DMS153 (cell line): ENCODE measurements around the gene ENAH.

Experiments used
- DNase-seq: peaks from one replicate; lab custom pipeline; 2025; lab: John Stamatoyannopoulos, UW

The ENAH gene

DNA sequence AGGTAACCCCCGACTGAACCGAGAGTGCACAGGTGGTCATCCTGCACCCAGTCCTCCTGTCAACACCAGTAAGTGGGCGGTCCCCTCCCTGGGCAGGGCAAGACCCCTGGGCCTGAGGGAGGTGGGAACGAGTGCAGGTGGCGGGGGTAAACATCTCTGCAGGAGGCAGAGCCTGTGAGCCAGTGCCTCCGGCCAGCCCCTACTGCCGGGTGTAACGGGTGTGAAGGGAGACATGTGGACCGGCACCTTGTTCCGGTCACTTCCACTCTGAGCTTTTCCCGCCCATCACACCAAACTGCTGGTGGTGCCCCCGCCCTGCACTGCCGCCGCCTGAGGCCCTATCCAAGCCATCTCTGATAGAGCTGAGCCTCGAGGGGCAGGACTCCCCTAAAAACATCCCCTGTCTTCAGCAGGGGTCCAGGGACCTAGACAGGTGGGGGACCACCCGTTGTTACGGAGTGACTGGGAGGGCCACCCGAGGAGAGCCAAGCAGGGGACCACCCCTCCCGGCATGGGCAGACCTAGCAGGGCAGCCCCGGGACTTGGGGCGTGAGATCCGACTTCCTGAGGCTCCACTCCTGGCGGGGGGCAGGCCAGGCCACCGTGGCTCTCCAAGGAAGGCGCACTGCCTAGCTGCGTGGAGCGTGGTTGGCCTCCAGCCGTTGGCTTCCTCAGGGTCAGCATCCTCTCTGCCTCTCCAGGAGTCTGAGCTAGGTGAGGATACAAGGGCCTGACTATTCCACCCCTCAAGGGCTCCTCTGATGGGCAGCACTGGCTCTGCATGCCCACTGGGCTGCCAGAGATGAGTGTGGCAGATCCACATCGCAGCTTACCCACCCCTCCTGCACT lies 181.2 kb downstream of the ENAH start:
- no peak for DNase-seq

DNA sequence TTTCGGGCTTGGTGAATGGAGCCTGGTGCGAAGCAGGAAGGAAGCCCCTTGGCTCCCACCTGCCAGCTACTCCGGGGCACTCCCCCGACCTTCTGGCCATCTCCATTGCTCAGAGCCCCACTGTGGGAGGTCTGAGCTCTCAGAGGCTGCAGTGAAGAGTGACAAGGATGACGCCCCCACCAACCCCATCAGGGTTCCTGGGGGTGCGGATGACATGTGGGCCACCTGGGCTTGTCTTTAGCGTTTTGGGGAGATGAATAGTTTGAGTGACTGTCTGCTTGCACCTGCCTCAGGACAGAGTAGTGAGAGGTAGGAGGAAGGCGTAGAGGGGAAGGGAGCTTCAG lies 181.8 kb downstream of the ENAH start:
- no peak for DNase-seq

DNA sequence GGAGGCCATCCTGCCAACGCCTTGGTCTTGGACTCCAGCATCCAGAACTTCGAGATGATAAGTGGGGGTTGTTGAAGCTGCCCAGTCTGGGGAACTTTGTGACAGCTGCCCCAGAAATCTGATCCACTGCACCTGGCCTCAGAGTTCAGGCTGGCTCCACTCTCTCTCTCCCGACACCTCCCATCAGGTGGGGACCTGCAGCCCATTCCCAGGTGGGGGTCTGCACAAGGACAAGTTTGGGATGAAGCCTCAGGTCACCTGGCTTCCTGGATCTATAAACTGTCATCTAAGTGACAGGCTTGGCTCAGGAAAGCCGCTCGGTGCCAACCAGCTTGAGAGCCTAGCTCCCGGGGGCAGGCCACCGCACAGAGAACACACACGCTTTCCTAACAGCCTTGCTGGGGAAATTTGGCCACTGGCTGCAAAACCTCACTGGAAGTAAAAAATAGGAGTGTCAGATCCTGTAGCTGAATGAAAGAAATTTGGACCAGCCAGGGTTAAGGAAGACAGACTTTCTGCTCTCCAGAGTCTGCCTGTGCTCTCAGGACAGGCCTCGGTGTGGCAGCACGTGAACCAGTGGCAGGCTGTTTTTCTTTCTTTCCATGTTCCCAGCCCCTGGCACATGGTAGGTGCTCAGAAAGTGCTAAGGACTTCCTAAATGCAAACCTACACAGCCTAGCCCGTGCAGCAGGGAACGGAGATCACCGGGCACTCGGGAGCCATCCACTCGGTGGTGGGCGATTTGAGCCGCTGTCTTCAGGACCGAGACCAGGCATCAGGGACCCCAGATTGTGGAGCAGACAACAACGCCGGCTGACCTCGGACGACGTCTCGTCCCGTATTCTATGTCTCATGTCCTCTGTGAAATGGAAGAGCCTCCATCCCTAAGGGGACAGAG lies 182.5 kb downstream of the ENAH start:
- DNase-seq: no peak

DNA sequence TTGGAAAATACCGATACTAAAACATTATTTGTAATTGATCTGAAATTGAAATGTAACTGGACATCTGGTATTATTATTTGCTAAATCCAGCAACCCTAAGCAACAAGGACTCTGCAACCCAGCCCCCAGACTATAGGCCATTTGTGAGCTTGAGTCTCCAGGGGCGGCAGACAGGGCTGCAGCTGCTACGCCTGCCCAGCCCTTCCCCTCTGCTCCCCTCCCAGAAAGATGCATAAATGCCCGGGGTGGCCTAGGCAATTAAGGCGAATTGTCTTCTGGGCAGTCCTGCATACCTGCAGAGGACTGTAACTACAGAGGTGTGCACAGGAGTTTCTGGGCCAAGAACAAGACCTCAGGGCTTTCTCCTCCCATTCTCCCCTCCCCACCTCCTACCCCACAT lies 183.9 kb downstream of the ENAH start:
- DNase-seq: no peak

DNA sequence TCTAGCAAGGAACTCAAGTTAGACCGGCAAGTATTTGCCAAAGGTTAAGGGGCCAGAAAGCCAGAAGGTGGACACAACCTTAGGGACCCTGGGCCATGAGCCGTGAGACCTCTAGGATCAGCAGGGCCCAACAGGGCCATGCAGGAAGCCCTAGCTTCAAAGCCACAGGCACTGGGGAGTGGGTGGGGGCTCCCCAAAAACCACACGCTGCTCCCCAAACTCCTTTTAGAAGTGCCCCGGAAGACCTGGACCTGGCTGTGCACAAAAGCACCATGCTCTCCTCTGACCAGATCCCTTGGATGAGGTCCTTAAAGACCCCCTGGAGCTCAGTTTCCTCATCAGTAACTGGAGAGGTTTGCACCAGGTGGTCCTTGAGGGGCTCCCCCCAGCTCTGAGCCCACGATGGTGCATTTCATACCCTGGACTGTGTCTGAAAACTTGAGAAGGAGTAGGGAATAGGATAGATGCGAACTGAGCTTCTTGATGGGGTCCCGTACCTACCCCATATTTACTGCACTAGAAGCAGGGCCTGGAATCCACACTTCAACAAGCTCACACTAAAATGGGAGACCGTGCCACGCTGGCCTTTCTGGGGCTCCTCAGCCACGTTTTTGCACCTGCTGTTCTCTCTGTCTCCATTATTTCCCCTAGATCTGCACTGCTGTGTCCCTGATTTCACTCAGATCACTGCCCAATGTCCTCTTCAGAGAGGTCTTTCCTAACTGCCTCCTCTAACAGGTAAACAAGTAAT lies 184.5 kb downstream of the ENAH start:
- DNase-seq: no peak

DNA sequence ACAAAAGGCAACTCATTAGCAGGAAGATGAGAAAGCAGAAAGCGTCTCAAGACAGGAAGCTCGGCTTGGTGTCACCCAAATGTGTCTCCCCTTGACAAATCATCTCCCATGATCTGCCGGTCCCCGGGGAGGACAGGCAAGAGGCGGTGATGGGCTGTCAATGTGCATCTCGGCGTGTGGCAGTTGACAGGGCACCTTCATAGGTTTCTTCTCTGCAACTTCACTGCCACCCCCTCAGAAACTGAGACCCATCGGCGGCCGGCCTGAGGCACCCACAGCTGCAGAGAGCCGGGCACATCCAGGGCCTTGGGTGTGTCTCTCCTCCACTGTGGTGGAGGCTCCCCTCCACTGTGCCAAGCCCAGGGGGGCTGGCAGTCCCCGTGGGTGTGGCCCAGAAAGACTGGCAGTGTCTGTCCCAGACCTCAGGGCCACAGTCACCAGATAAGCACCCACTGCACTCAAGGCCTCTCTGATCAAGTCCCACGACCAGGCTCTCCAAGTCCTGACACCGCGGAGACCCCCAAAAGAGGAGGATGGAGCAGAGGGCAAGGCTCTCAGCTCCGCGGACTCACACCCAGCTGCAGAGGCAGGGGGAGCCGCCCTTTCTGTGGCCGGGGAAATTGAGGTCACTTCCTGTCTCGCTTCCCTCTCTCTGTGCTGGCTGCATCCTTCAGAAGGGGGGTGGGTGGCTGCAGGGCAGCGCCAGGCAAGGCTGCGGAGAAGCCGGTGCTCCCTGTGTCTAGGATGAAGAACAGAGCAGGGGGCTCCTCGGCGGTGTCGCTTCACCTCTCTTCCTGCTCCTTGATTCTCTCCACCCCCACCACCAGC lies 185.5 kb downstream of the ENAH start:
- peak; percentile 81 for DNase-seq

DNA sequence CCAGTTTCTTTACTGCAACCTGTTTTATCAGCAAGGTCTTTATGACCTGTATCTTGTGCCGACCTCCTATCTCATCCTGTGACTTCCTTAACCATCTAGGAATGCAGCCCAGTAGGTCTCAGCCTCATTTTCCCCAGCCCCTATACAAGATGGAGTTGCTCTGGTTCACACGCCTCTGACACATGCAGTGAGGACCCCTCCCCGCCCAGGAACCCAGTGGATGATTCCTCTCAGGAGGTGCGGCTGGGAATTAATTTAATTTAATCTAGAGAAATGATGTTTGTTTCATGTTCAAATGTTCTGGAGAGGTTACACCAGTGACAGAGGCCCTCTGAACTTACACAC lies 186.1 kb downstream of the ENAH start:
- no peak for DNase-seq

DNA sequence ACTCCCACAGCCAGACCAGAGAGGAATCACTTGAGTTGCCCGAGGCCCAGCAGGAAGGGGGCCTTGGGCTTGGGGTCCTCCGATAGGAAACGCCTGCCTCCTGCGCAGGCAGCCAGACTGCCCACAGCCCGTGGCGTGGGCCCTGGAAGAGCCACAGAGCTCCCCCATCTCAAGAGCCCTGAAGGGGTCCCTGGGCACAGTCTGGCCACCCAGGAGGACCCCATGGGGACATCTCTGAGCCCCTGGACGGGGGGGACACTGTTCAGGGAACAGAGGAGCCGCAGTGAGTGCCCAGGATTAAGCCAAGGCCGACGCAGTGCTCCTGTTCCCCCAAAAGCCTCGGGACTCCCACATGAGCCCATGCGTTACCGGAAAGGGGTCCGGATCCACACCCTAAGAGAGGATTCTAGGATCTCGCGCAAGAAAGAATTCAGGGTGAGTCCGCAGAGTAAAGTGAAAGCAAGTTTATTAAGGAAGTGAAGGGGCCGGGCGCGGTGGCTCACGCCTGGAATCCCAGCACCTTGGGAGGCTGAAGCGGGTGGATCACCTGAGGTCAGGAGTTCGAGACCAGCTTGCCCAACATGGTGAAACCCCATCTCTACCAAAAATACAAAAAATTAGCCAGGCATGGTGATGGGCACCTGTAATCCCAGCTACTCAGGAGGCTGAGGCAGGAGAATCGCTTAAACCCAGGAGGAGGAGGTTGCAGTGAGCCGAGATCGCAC lies 187.0 kb downstream of the ENAH start:
- no peak for DNase-seq

DNA sequence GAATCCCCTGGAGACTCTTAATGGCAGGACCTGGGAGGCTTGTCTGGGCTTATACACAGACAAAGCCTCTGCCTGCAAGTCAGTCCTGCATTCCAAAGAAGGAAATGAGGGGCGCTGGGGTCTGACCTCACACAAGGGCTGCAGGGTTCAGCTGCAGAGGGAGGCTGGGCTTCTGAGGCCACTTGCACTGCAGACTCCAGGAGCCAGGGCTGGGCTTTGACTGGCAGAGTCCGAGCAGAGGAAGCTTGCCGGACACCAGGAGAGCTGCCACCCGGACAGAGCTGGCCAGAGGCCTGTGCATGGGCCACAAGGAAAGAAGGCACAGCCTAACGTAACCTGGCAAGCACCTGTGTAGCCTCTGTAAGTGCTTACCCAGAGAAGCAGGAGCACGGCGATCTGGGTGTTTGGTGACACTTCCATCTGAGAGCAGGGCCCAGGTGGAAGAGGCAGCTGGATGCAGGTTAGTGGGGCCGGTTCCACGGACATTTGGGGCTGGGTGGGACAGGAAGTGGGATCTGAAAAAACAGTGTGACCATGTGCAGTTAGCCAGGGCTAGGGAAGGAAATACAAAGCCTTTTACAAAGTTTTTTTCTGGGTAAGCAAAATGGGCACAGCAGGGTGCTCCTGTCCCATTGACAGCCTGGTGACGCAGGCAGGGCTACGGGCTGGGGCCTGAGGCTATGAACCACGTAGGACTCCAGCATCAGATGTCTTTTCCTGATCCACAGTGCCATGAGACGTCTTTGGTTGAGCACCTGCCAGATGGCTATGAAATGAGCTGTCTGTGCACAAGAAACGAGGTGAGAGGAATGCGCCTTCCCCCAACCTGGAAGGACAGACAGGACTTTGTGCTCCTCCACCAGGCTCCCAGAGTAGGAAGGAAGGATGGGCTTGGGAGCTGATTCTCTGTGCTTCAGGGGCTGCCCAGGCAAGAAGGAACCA lies 187.8 kb downstream of the ENAH start:
- no peak for DNase-seq

DNA sequence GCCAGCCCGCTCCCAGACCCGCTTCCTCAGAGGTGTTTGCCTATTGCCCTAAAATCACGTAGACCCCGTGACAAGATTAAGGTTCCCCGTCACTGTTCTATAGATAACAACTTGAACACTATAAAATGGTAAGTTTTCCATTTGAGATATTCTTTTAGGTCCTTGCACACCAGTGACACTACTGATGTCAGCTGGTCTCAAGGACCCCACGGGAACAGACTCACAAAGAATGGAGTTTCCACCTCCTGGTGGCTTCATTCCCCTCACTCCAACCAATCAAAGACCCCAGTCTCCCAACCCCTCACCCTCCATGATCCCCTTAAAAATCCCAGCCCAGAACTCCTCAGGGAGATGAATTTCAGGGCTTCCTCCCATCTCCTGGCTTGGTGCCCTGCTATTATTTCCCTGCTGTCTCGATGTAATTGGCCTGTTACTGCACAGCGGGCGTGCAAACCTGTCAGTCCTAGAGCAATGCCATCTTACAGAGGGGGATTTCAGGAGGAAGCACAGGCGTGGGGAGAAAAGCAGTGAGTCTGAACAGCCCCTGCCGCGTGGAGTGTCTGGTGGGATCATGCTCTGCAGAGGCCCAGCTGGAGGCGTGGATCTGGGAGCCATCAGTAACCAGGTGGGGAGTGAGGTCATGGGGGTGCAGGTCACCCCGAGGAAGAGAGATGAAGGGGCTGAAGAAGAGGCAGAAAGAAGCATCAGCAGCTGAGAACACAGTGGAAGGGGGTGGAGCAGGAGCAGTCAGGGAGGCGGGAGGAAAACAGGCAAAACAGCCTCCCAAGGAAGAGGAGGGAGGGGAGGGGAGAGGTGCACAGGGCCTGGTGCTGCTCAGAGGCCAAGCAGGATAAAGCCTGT lies 190.0 kb downstream of the ENAH start:
- DNase-seq: peak; percentile 70

DNA sequence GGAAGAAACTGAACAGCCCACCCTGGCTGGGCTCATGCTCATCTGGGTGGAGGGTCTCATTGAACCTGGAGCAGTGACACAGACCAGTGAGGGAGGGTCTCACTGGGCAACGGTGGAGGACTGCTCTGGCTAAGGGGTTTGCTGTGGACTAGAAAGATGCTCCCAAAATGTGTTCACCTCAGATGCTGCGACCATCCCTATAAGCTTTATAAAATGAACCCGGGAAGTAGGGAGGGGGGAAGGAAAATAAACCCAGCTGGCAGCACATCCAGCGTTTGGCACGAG lies 190.6 kb downstream of the ENAH start:
- DNase-seq: no peak

DNA sequence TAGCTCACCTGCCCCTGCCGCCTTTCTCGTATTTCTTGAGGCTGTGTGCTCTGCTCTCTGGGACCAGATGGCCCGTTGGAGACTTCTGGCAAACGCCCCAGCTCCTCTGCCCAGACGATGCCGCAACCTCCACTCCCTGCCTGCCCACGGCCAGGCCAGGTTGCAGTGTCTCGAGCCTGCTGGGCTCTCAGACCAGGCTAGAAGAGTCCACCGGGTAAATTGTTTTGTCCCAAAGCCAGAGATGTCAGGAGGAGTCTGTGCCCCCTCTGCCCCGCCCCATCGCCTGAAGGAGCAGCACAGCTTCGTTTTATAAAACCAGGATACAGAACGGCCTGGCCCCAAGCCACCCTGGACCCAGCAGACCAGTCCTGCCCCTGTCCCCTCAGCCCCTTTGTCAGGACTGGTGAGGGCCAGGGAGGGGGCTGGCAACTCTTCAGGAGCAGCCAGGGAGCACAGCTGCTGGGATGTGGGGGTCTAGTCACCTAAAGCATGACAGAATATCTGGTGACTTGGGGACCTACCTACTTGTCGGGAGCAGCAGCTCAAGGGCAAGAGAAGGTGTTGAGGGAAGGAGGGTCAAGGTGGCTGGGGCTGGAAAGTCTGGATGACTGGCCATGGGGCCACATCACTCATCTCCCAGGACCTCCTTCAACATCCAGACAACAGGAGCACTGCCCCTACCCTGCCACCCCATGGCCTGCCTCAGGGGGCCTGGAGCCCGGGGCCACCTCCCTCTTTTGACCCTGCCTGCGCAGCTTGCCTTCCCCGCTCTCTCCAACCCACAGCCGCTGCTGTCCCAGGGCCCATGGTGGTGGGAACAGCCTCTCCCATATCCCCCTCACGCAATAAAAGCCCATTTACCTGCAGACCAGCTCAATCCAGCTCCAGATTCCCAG lies 191.1 kb downstream of the ENAH start:
- DNase-seq: no peak

DNA sequence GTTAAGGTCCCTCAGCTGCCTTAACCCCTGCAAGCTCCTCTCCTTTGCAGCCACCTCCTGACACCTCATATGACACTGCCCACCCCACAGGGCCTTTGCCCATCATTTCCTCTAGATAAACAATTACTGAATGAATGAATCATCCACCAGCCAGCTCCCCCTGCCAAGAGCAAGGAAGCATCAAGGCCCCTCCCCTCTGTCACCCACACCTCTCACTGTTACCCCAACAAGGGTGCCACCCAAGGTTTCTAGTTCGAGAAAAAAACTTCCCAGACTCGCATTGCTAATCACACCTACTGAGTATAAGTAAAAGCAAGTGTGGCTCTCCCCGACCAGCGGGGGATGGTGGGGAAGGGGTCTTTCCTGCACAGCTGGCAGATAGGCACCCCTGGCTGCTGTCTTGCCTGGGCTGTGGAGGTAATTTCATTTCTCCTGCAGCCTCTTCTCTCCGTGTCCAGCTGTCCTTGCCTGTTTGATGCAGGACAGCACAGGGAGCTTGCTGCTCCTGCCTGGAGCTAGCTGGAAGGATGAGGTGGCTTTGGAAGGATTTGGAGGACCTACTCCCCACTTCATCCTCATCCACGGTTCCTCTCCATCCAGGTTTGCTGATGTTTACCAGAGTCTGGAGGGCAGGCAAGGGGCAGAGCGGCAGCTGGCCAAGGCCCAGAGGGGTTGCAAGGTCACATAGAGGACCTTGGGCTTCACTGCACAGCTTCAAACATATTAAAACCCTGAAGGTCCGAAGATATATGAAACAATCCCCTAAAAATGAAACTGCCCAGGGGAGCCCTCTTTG lies 192.0 kb downstream of the ENAH start:
- DNase-seq: no peak

DNA sequence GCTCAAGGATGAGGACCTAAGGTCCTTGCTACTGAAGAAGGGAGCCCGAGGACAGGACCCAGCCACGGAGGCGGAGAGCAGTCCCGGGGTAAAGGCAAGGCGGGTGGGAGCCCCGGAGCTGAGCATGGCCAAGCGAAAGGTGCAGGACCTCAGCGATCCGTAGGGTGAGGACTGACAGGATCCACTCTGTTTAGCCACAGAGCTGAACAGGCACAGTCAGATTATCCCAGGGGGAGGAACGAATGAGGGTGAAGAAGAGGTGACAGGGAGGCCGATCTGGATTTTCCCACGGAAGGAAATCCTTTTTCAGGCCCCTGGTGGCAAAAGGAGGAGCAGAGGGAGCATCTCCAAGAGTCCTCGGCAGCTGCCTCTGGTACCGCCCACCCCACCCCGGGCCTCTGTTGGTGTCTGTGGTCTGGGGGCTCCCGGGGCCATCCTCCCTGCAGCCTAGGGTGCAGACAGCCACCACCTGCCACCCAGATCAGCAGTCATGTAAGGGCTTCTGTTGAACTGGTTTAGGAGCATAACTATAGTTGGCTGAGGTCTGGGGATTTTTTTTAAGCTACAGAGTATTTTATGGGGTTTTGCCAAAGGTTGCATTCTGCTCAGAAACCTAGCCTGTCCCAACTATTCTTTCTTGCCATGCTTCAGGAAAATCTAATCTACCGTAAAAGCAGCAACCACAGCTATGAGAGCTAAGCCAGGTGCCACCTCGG lies 192.7 kb downstream of the ENAH start:
- DNase-seq: no peak

DNA sequence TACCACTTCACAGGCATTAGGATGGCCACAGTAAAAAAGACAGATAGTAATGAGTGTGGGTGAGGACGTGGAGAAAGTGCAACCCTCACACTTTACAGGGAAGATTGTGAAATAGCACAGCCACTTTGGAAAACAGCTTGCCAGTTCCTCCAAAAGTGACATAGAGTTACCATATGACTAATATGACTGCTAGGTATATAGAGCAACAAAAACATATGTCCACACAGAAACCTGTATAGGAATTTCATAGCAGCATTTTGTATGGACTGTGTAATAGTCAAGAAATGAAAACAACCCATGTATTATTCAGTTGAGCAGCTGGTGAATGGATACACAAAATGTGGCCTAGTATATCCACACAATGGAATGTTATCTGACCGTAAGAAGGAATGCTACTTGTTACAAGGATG lies 194.7 kb downstream of the ENAH start:
- no peak for DNase-seq

DNA sequence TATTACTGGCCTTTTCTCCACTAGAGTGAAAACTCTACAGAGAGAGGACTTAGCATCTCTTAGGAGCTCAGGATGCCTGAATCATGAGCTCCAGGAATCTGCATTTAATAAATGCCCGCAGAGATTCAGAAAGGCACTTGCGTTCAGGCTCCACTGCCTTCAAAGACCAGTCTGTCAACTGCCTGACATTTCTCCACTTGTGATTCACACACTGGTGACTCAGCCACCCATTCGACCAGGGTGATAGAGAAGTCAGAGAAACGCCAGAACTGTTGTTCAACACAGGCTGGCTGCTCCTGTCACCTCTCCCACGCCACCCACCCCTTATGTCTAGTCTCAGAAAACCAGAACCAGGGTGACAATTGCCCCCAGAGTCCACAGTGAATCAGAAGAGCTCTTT lies 198.2 kb downstream of the ENAH start:
- peak; percentile 51 for DNase-seq
